ENCODE results near the gene RABL3. TPM values are rescaled to one million over a fixed set of nuclear protein-coding genes. Genes with fewer than 3 reads are reported as not detected.
"Not testable (repeated sequence)": the region's sequence is repeated elsewhere in the genome, so short reads cannot be mapped to it uniquely, and the experiment has no call there.

The RABL3 gene
- total and polyA plus RNA-seq, 12 donors: 2.8 to 33.9 (median 20.4) TPM

- ATAC-seq: peak in 1 of 8 donors; percentile 32
- Histone ChIP-seq H3K9me3 (peaks cover 0 to 3% (median 0%) of the 10 kb centered on the region in 11 donors), H3K4me3 (no peak overlapping the region), H3K4me1 (peaks cover 0 to 23% (median 8%) of the 10 kb centered on the region in 9 donors), H3K36me3 (no peaks in the 10 kb centered on the region), H3K27ac (peak overlapping the region in 1 of 10 donors; percentile 20), H3K27me3 (no peaks in the 10 kb centered on the region)
- no peak for DNase-seq
- intact Hi-C loops (cut with DNase I): no loop called here
- 47 to 53% methylated on average over 4 of the region's 4 CpGs for WGBS, 2 donors
- TF ChIP-seq, protein P1, sequence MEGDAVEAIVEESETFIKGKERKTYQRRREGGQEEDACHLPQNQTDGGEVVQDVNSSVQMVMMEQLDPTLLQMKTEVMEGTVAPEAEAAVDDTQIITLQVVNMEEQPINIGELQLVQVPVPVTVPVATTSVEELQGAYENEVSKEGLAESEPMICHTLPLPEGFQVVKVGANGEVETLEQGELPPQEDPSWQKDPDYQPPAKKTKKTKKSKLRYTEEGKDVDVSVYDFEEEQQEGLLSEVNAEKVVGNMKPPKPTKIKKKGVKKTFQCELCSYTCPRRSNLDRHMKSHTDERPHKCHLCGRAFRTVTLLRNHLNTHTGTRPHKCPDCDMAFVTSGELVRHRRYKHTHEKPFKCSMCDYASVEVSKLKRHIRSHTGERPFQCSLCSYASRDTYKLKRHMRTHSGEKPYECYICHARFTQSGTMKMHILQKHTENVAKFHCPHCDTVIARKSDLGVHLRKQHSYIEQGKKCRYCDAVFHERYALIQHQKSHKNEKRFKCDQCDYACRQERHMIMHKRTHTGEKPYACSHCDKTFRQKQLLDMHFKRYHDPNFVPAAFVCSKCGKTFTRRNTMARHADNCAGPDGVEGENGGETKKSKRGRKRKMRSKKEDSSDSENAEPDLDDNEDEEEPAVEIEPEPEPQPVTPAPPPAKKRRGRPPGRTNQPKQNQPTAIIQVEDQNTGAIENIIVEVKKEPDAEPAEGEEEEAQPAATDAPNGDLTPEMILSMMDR (IDR thresholded peaks at IDR 0.05): no peak
Measured at GRCh38 chr3:120642368-120642948, 99.9 kb downstream of the RABL3 start.

- WGBS, 2 donors: 86 to 100% methylated on average over 2 of the region's 2 CpGs
- intact Hi-C loops (cut with DNase I): no loop called here
- peaks cover 0 to 23% (median 7%) of the 10 kb centered on the region in 9 donors for H3K4me1 ChIP-seq
- no peak overlapping the region for H3K27ac ChIP-seq
- H3K4me3 ChIP-seq: no peak overlapping the region
- TF ChIP-seq, protein P1 (IDR thresholded peaks at IDR 0.05): no peak
- ATAC-seq (no peak), DNase-seq (no peak)
- no peaks in the 10 kb centered on the region for H3K36me3 ChIP-seq
- H3K27me3 ChIP-seq: no peaks in the 10 kb centered on the region
- peaks cover 0 to 3% (median 0%) of the 10 kb centered on the region in 11 donors for H3K9me3 ChIP-seq
Measured at GRCh38 chr3:120641696-120642246, 100.5 kb downstream of the RABL3 start.

GRCh38 chr3:120640231-120640630 is 102.1 kb downstream of the RABL3 start:
- intact Hi-C loops (cut with DNase I): no loop called here
- H3K9me3 ChIP-seq: peaks cover 0 to 3% (median 0%) of the 10 kb centered on the region in 11 donors
- 89 to 100% methylated on average over 1 of the region's 1 CpG for WGBS, 2 donors
- H3K36me3 ChIP-seq: no peaks in the 10 kb centered on the region
- no peak for ATAC-seq
- TF ChIP-seq, protein P1 (IDR thresholded peaks at IDR 0.05): no peak
- no peak for DNase-seq
- no peak overlapping the region for H3K4me3 ChIP-seq
- H3K27me3 ChIP-seq: no peaks in the 10 kb centered on the region
- peaks cover 0 to 11% (median 0%) of the 10 kb centered on the region in 9 donors for H3K4me1 ChIP-seq
- no peak overlapping the region for H3K27ac ChIP-seq

DNA sequence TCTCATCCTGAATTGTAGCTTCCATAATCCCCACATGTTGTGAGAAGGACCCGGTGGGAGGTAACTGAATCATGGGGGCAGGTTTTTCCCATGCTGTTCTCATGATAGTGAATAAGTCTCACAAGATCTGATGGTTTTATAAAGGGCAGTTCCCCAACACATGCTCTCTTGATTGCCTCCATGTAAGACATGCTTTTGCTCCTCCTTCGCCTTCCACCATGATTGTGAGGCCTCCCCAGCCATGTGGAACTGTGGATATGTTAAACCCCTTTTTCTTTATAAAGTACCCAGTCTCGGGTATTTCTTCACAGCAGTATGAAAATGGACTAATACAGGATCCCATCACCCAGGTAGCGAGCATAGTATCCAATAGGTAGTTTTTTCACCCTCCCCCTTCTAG is 103.5 kb downstream of the RABL3 start:
- H3K4me1 ChIP-seq; H3K27ac ChIP-seq; H3K4me3 ChIP-seq; ATAC-seq; H3K9me3 ChIP-seq; H3K36me3 ChIP-seq; intact Hi-C loops (cut with DNase I); H3K27me3 ChIP-seq; DNase-seq: not testable (repeated sequence)
- 95% methylated on average over 4 of the region's 4 CpGs for WGBS, 2 donors
